Measurements from ENCODE around the gene GLUD2.

GRCh38 chrX:121036951-121037350 lies 10.5 kb upstream of the GLUD2 start:
- no peak for TF ChIP-seq POLR2A (IDR thresholded peaks at IDR 0.05)
- TF ChIP-seq CTCF (IDR thresholded peaks at IDR 0.05): no peak
